ENCODE measurements around the gene SBNO2.

The SBNO2 gene

GRCh38 chr19:1153891-1154730 is 20.0 kb downstream of the SBNO2 start:
- DNase-seq = no peak

DNA sequence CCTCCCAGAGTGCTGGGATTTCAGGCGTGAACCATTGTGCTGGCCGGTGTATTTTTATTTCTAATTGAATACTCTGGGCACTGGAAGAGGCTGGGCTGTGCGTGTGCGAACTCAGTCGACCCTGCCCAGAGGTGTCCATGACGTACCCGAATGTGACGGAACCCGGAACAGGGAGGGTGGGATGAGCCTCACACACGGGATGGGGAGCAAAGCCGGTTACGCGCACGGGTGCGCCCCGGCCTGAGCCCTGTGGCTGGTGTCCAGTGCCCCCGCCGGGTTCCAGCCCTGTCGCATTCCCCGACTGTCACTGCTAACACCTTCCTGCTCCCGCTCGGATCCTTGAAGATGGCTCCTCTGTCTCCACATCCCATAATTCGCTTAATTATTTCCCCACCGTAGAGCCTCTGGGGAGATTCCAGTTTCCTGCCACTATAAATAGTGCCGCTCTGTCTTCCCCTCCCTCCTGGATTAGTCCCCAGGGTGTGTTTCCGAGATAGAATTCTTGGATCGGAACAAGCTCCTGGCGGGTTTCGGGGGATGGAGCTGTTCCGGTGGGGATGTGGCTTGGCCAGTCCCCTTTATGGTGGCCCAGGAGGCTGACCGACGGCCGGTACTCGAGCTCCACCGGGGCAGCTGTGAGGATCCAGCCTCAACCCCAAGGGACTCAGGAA is 22.0 kb downstream of the SBNO2 start:
- no peak for DNase-seq

GRCh38 chr19:1151037-1151724 is 22.9 kb downstream of the SBNO2 start:
- DNase-seq = no peak

- no peak for DNase-seq
These were observed 23.6 kb downstream of the SBNO2 start for GRCh38 chr19:1150333-1151036.

DNA sequence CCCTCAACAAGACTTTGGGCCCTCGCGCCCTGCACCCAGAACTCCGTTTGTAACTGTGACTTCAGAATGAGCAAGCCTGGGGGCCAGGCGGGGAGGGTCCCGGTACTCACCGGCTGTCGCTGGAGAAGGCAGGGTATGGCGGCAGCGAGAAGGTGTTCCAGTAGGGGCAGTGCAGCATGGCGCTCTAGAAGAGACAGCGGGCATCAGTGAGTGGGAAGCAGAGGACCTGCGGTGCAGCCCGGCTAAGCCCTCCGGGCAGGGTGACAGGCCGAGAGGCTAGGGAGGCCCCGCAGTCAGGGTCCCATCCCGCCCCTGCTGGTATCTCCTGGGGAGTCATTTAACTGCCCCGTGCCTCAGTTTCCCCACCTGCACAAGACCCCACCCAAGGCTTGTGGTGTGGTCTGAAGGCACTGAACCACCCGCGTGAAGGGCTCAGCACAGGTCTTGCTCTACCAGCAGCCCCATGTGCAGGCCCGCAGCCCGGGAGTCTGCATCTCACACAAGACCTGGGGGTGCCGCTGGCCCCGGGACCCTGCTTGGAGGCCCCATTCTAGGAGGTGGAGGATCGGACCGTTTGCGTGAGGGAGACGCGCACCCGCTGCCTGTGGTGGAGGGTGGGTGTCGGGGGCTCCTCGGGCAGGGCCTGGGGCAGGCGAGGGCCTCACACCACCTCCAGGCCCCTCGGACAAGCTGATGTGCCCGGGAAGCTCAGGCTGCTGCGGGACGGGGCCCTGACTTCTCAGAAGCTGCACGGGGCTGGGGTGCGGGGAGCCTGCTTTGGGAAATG is 24.6 kb downstream of the SBNO2 start:
- no peak for DNase-seq

DNA sequence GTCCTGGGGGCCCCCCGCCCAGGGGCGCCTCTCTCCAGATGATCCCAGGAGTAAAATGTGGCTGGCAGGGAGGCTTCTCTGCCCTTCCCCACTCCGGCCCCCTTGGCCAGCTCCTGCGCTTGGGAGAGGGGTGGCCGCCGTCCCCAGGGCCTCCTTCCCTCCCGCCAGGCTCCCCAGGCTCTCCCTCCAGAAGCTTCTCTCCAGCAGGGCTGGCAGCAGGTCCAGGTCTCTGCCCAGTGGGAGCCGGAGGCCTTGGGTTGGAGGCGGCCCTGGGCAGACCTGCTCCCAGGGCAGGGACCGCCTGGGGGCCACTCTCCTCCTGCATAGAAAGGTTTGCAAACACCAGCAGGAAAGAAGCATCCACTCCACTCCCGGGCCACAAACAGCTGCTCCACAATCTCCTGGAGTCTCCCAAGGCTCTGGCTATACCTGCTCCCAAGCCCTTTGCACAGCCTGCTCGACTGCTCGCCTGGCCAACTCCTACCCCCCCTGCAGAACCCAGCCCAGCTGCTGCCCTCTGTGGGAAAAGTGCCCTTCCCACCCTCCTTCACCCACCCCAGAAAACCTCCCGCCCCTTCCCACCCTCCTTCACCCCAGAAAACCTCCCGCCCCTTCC is 26.0 kb downstream of the SBNO2 start:
- no peak for DNase-seq

DNA sequence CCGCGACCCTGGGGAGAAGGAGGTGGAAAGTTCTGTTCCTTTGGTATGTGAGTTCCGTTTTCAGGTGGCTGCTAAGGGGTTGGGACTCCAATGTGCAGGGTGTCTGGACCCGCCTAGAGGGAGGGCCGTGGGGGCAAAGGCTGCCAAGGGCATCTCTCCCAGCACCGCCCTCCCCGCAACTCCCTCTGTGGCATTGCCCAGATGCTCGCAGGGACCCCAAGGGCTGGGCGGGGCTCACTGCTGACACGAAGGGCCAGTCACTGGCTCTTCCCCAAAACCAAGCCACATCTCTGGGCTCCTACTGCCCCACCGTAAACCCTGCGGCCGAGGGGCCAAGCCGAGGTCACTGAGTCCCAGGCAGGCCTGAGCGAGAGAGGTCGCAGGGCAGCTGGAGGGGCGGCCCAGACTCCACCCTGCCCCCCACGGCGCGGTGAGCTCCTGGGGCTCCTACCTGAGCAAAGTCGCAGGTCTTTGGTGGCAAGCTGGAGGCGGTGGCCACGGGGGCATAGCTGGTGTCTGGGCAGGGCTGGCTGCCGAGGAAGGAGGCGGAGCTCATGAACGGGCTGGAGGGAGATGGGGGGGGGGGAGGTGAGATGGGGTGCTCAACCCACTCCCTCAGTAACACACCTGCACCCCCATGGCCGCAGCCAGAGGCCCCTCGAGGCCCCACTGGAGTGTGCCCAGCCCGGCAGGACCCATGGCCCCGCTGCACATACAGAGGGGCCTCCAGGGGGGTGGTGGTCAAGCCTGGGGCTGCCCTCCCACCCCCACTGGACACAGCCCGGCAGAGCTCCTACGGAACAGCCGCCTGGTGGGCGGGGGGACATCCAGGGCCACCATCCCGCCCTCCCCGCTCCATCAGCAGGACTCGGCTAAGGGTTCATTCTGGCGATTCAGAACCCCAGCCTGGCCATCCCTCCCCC is 26.9 kb downstream of the SBNO2 start:
- DNase-seq = no peak

DNA sequence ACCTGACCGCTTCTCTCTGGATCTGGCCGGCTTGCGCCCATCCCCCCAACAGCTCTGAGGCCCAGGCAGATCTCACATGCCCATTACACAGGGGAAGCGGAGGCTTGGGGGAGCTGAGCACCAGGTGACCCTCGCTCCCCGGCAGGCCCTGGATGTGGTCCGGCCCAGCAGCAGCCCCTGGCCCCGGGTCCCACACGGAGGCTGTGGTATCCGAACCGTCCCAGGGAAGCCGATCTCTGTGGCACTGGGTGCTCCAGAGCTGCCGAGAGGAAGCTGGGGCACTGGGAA is 27.7 kb downstream of the SBNO2 start:
- no peak for DNase-seq

DNA sequence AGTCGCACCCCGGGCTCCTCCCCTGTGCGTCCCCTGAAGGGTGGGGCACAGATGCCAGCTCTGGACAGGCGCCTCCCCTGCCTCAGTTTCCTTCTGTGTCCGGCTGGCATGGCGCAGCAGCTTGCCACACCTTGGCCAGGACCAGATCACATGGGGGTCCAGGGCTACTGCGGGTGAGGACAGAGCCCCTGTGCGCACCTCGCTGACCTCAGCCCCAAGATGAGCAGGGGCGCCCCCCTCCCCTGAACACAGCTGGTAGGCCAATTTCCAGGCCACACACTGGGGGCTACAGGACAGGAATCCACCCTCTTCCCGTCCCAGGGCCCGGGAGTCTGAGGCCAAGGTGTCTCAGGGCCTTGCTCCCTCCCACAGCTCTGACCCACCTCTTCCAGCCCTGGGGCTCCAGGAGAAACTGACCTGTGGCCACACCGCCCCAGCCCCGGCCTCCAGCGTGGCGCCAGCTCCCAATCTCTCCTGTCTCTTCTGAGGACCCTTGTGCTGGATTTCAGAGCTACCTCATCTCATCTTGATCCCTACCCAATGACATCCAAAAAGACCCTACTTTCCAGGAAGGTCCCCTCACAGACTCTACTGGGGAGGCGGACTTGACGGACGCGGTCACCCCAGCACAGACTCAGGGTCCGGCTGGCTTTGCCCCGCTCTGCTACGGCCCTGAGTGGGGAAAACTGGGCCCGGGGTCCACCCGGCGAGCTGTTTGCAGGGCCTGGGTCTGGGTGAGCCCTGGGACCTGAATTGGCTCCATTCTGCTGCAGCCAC is 28.2 kb downstream of the SBNO2 start:
- DNase-seq = no peak

- no peak for DNase-seq
These were observed 29.3 kb downstream of the SBNO2 start for GRCh38 chr19:1144741-1145140.

DNA sequence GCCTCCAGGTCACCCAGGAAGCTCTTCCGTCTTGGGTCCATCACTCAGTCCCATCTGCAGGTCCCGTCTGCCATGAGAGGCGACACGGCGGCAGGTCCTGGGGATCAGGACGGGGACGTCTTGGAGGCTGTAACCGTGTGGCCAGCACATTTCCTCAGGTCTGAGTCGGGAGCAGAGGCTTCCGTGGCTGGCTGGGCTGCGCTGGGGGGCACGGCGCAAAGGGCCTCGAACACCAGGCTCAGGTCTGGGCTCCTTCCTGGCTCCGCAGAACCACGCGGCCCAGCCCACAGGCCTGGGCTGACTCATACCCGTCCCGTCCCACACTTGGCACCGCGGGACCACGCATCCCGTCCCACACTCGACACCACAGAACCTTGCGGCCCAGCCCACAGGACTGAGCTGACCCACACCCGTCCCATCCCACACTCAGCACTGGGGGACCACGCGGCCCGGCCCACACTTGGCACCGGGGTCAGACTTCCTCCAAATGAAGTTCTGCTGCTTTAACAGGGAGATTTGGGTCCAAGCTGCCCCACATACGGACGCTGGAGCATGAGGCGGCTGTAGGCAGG is 30.2 kb downstream of the SBNO2 start:
- DNase-seq = no peak

- no peak for DNase-seq
These were observed 32.1 kb downstream of the SBNO2 start for GRCh38 chr19:1141944-1142343.

- no peak for DNase-seq
These were observed 33.6 kb downstream of the SBNO2 start for GRCh38 chr19:1140272-1141027.

DNA sequence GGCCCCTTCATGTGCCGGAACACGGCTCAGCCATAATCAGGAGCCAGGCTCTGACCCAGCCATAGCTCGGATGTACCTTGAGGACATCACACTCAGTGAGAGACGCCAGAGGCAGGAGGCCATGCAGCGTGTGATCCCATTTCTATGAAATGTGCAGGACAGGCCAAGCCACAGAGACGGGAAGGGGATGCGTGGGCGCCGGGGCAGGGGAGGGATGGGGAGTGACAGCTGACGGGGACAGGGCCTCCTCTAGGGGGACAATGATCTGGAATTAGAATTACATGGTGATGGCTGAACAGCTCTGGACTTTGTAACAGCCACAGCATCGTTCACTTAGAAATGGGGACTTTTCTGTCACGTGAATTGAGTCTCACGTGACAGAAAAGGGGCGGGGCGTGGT is 34.9 kb downstream of the SBNO2 start:
- DNase-seq = no peak

- DNase-seq = no peak
These were observed 35.9 kb downstream of the SBNO2 start for GRCh38 chr19:1138121-1138520.

- DNase-seq = no peak
These were observed 37.3 kb downstream of the SBNO2 start for GRCh38 chr19:1136621-1137317.

DNA sequence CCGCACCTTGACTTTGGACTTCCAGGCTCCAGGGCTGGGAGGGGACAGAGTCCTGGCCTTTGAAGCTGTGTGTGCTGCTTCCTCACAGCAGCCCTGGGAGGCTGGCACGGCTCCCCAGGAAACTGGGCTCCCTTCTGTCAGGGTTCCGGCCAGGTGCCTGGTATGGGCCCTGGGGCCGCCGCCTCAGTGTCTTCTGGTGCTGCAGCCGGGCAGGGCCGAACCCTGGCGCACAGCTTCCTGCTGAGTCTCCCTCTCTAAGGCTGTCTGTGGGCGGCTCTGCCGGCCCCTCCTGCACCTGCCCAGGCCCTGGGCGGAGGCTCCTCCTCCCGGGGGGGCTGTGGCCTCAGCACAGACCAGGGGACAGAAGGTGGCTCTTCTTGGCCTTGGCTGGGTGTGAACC is 37.9 kb downstream of the SBNO2 start:
- no peak for DNase-seq

DNA sequence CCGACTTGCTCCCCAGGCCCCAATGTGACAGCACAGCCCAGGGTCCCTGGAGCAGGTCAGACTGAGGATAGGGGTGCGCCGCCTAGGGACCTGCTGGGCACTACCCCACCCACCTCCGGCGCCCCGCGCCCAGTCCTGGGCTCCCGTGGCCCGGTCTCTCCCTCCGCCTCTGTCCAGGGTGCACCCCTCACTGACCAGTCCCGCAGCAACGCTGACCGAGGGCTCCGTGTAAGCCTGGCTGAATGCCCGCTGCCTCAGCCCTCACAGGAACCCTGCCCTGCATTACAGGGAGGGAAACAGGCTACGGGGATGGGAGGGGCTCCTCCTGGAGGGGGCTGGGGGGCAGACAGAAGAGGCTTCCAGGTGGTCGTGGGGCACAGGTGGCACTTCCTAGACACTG is 38.6 kb downstream of the SBNO2 start:
- no peak for DNase-seq

- DNase-seq = no peak
These were observed 39.6 kb downstream of the SBNO2 start for GRCh38 chr19:1134431-1134830.
